Left lobe of liver (tissue), 2 donors: ENCODE results near the gene PPP4R4. TPM values are rescaled to one million over a fixed set of nuclear protein-coding genes. Genes with fewer than 3 reads are reported as not detected.

Experiments
- ATAC-seq: fragments of 200-7000 bp; cut with Tn5 transposase; one replicate; pipeline ENCODE4 v1.9.1; 2020; ENCODE audit warnings: mild to moderate bottlenecking, moderate library complexity
- DNase-seq: peaks from one replicate; pipeline ENCODE4 v3.0.0-alpha.2; 2020; ENCODE audit warnings: low spot score
- total RNA-seq: library from RNA; stranded (reverse); gene quantifications from one replicate; pipeline ENCODE4 v1.2.1, GENCODE V29; 2021
- donor health status: DM: no; HTN: no; CAD: no; lungs with moderate emphysema.
- donor health status: DM: no; HTN: yes; CAD: no.

The PPP4R4 gene, protein sequence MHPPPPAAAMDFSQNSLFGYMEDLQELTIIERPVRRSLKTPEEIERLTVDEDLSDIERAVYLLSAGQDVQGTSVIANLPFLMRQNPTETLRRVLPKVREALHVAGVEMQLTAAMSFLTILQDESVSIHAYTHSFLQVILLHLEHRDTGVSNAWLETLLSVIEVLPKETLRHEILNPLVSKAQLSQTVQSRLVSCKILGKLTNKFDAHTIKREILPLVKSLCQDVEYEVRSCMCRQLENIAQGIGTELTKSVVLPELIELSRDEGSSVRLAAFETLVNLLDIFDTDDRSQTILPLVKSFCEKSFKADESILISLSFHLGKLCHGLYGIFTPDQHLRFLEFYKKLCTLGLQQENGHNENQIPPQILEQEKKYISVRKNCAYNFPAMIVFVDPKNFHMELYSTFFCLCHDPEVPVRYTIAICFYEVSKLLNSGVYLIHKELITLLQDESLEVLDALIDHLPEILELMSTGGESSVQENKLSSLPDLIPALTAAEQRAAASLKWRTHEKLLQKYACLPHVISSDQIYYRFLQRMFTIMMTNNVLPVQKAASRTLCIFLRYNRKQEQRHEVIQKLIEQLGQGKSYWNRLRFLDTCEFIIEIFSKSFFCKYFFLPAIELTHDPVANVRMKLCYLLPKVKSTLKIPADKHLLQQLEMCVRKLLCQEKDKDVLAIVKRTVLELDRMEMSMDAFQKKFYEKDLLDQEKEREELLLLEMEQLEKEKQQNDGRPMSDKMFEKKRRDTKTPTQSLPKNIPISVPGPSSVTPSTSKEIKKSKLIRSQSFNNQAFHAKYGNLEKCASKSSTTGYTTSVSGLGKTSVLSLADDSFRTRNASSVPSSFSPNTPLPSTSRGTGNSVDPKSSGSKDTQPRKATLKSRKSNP
- total RNA-seq: 0.28 TPM

DNA sequence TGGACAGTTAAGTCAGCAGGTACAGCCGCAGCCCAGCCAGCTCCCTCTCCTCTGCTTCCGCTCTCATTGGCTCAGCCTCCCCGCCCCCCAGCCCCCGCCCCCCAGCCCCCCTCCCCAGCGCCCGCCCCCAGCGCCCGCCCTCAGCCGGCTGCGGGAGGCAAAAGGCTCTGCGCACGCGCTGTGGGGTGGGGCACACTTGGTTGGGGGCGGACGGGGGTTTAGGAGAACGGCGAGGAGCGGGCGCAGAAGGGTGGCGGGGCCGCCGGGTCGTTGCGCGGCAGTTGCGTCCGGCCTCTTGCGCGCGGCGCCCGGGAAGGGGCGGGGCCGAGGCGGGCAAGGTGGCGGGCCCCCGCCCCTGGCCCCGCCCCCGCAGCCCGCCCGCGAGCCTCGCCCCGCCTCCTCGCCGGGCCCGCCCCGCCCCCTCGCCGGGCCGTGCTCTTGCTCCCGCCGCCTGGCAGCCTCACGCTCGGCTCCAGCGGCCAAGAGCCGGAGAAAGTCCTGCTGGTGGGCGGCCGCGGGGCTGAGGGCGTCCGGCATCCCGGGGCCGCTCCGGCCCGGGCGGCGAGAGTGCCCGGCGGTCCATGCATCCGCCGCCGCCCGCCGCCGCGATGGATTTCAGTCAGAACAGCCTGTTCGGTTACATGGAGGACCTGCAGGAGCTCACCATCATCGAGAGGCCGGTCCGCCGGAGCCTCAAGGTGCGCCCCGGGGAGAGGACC is at the start of gene PPP4R4:
Gene PPP4R4, plus strand, starts transcription at position 438 of the 719 bp plus-strand sequence. Its CDS starts 144 bp downstream, at position 582.
- peak; percentile 96 for ATAC-seq
- DNase-seq: peak; percentile 85

DNA sequence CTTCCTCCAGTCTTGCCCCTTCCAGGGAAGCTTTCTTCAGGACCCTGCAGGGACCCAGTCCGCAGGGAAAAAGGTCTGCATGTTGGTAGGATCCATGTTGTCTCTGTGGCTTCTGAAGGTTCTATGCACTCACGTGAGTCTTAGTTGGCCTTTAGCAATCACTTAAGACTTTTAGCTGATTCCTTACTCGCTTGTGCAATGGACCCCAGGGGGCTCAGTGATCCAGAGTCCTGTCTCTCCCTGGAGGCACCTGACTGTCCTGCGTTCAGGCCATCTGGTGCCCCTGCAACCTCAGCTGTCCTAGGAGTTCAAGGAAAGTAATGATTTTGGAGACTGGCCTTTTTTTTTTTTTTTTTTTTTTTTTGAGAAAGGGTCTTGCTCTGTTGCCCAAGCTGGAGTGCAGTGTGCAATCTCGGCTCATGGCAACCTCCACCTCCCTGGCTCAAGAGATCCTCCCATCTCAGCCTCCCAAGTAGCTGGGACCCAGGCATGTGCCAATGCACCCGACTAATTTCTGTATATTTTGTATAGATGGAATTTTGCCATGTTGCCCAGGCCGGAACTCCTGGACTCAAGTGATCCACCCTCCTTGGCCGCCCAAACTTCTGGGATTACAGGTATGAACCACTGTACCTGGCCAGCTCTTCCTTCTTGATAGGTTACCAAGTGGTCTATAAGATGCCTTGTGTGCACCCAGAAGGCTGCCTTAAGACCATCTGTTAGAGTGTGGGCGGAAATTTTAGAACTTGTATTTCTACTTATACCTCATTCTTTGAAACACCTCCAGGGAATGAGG is 49.3 kb upstream of the PPP4R4 start:
- DNase-seq (peak; percentile 8), ATAC-seq (no peak)

DNA sequence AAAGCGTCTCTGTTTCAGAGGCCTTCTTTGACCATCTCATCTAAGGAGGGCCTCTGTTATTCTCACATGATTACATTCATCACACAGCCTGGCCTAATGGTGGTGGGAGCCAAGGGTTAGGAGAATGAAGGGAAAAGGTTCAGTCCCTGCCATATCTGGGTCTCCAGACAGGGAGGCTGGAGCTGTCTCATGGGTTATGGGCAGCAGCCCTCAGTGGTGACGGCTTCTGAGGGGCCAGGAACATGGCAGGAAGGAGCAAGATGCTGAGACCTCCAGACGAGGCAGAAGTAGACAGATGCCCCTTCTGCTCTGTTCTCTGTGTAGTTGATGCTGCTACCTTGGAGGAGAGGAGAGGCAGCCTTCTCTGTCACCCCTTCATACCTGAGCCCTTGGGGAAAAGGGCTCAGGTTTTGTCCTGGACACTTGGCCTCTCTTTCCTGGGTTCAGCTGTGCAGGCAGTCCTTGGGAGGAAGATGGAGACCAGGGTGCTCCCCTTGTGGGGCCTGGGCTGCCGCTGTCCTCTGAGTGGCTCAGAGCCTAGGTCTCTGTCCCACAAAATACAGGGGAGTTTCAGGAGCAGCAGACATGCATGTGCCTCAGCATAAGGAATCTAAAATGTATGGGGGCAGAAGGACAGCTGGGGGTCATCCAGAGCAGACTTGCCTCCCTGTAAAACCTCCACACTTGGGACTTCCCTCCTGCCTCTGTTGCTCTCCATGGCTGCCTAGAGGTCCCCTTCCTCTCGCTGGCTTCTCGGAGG is 48.3 kb upstream of the PPP4R4 start:
- ATAC-seq: no peak

DNA sequence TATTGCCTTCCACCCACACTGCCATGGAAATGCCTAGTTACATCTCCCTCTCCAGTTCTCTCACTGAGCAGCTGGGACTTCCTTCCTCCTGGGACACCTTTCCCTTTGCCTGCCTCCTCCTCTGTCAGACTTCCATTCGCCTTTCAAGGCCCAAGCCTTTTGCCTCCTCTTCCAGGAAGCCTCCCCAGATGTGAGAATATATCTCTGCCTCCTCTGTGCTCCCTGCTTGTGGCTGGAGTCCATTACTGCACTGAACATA is 47.8 kb upstream of the PPP4R4 start:
- no peak for ATAC-seq
- DNase-seq: no peak

More for the DNA sequence above, 48.3 kb upstream of the PPP4R4 start:
- DNase-seq: peak; percentile 30

DNA sequence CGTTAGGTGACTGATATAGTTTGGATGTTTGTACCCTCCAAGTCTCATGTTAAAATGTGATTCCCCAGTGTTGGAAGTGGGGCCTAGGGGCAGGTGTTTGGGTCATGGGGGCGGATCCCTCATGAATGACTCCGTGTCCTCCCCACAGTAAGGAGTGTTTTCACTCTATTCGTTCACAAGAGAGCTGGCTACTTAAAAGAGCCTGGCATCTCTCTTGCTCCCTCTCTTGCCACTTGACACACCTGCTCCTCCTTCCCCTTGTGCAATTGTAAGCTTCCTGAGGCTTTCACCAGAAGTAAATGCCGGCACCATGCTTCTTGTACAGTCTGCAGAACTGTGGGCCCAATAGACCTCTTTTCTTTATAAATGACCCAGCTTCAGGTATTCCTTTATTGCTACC is 47.3 kb upstream of the PPP4R4 start:
- DNase-seq: no peak
- no peak for ATAC-seq

DNA sequence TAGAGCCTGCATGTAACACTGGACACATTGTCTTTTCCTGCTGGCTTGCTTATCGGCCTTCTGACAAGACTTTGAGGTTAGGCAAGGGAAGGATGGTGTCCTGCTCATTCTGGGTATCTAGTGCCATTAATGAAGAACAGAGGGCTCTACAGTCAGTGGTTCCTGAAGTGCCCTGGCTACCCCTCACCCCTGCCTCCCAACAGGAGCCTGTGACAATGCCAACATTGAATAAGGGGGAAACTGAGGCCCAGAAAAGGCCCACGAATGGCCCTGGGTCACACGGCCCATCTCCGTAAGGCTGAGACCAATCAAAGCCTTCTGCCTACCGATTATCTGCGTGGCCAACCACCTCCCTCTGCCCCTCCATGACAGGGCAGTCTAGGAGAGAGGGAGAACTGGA is 46.8 kb upstream of the PPP4R4 start:
- DNase-seq: peak; percentile 23

DNA sequence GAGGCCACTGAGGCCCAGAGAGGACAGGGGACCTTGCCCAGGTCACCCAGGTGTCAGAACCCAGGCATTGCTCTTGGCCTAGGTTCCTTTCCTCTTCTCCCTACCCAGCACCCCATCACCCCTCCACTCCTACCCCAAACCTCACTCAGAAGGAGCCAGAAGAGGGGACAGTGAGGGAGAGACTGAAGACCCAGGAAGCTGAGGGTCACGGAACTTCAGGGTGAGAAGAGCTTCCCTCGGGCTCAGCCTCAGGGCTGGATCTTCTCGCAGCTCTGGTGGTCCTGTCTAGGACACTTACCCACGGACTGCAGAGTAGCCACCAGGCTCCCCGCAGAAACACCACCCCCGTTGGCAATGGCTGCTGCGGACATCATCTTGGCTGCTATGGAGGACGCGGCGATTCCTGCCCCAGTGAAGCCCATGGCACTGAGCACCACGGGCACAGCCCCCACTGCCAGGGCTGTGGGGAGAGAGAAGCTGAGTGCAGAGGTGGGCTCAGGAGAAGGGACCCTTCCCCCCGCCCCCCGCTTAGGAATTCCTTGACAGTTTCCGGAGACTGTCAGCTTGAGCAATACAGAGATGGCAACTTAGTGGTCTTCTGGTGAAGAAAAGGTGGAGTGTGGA is 45.8 kb upstream of the PPP4R4 start:
- DNase-seq: peak; percentile 34
- ATAC-seq: no peak

More for the DNA sequence above, 46.8 kb upstream of the PPP4R4 start:
- no peak for ATAC-seq

DNA sequence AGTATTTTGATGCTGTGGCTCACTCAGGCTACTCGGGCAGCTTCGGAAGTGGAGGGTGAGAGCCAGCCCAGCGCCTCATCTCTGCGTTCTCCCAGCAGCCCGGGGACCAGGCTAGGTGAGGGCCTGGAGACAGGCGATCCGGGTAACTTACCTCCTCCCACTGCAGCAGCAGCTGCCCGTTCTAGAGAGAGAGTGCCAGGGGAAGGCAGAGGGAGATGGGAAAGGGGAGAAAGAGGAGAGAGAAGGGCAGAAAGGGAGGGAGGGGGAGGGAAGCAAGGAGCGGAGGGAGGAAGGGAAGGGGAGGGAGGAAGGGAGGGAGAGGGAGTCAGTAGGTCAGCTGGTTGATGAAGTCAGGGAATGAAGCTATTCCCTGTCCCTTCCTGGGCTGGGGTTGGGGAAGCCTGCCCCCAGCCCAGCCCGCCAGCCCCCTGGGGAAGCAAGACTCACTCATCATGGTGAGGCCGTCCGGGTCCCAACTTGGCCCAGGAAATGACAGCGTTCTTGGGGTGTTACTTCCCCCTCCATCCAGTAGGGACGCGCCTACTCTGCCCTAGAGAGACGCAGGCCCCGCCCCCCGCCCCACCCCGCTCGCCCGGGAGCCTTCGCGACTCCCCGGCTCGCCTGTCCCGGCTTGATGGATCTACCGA is 44.9 kb upstream of the PPP4R4 start, which contains the start of gene IFI27L2:
Gene IFI27L2, minus strand, starts transcription at position 494 of the 647 bp plus-strand sequence. Its CDS starts 40 bp downstream, at position 454.
- peak; percentile 44 for DNase-seq
- peak; percentile 71 for ATAC-seq

DNA sequence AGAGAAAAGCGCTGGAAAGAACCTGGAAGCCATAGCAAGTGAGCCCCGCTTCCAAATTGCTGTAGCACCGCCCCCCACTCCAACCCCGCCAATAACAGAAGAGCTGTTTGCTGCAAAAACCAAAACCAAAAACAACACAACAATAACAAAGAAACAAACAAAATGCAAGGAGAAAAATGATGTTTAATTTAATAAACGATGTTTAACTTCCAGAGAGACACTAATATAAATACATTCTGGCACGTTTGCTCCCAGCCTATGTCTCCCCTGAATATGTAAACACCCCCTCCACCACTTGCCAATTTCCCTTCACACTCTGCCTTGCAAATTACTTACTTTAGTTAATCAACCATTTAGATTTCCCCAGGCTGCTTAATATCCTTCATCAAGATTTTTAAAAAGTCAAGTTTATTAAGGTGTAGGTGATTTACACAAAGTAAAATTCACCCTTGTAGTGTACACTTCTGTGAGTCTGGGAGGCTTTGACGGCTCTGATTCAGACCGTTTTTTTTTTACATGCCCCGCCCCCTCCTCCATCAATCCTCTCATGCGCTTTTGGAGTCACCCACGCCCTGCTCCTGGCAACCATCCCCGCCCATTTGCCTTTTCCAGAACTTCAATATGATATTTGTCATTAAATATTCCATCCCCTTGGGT is 44.2 kb upstream of the PPP4R4 start:
- DNase-seq: peak; percentile 39
- no peak for ATAC-seq

DNA sequence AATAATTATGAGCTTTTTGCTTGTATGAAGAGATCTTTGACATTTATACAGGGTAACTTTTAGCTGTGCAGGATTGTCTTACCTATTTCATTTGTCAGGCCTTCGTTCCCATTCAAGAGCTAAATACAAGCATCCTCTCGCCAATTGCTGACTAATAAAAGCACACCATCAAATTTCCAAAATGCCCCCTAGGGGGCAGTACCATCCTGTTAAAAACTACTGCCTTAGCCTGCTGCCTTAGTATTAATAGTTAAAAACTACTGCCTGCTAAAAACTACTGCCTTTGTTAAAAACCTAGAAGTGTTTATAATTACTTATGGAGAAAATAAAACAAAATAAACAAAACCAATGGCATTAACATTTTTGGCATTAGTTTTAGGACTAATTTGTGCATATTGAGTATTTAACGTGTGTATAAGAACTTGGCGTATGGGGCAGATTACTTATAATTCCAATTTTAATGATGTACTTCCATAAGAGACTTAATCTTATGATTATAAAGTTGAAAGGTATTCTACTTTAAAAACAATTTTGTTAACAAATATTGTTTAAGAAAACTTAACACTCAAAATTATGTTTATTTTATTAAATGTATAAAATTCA is 41.7 kb upstream of the PPP4R4 start:
- peak; percentile 73 for ATAC-seq
- no peak for DNase-seq

DNA sequence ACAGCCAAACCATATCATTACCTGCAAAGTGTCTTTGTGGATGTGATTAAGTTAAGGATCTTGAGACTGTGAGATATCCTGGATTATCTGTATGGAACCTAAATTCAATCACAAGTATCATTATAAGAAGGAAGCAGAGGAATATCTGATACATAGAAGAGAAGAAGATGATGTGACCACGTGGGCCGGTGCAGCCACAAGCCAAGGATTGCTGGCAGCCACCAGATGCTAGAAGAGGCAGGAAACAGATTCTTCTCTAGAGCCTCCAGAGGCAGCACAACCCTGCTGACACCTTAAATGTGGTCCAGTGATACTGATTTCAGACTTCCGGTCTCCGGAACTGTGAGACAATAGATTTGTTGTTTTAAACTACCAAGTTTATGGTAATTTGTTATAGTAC is 38.6 kb upstream of the PPP4R4 start:
- DNase-seq: no peak
- ATAC-seq: no peak

DNA sequence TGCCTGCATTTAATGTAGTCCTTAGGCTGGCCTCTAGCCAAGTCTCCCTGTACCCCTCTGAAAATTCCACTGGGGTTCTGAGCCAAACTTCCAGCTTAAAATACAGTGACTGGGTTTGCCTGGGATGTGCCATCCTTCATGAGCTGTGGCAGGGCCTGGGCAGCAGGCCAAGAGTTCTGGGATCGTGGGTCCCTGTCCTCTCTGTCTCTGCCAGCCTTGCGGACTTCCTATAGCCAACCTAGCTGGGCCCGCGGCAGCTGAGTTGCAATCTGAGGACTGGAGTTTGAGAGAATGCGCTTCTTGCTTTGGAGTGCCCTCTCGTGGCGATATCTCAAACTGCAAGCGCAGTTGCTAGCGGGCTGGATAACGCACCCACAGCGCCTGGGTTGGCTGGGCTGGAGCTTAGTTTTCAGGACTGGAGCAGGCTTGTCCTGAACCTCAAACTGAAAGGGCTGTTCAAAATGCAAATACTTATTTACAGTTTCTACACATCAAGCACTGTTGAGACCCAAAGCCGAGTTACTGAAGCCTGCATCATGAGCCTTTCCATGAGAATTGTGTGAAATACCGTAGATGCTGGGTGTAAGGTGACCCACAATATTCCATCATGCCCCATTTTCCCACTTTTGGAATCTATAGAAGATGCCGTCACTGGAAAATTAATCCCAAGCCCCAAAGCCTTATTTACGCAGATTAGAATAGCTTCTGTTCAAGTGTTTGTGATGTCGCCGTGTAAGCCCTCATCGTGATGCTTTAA is 37.4 kb upstream of the PPP4R4 start:
- ATAC-seq (peak; percentile 100), DNase-seq (peak; percentile 87)

DNA sequence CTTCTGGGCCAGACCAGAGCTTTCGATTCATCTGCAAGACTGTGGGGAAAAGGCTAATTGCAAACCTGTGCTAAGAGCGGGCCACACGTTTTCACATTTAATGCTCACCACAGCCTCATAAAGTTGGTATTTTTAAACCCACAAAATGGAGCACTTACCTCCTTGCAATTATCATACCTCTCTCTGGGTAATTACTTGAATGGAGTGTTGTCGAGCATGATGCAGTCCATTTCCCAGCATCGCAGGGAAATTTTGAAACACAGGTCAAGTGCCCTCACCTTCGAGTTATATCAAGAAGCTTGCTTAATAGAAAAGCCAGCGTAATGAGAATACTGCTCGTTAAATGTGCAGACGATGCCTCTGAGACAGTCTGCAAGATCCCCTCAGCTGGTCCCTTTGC is 35.9 kb upstream of the PPP4R4 start:
- no peak for DNase-seq
- no peak for ATAC-seq

DNA sequence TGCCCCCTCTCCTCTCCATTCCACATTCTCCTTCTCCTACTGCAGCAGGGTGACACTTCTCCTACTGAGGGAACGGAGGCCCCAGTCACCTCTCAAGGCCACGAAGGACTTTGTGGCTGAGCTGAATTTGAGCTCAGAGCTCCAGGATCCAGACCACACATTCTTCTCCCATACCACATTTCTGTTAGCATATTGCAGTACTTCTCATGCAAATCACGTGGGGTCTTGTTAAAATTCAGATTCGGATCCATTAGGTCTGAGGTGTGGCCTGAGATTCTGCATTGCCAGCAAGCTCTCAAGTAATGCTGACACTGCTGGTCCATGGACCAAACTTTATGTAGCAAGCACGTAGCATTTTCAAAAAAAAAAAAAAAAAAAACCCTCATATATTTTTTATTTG is 35.1 kb upstream of the PPP4R4 start:
- DNase-seq (no peak), ATAC-seq (no peak)

DNA sequence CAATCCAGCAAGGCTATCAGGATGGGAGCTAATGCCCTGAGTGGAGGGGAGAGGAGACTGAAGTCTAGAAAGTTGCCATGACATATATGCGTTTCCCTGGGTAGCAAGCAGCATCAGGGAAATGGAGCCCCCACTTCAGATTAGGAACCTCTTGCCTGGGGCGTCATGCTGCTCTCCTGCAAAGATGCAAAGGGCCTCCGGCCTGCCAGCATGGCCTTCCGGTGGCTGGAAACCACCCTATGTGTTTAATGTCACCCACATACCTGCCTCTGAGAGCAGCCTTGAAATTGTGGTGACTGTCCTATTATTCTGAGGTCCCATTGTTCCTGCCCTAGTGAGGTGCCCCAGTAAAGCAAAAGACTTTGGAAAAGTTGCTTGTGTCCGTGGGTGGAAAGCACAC is 34.7 kb upstream of the PPP4R4 start:
- DNase-seq (no peak), ATAC-seq (no peak)

DNA sequence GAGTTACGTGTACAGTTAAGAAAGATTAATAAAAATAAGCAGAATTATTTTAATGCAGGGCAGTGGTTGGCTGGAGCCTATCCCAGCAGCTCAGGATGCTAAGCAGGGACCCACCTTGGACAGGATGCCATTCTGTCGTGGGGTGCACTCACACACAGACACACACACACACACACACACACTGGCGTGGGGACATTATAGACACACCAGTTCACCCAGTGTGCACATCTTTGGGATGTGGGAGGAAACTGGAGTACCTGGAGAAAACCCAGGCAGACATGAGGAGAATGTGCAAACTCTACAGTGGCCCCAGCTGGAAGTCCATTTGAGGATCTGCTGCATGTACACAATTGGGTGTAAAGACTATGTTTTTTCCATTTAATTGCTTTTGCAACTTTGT is 31.9 kb upstream of the PPP4R4 start:
- no peak for DNase-seq
- ATAC-seq: no peak

DNA sequence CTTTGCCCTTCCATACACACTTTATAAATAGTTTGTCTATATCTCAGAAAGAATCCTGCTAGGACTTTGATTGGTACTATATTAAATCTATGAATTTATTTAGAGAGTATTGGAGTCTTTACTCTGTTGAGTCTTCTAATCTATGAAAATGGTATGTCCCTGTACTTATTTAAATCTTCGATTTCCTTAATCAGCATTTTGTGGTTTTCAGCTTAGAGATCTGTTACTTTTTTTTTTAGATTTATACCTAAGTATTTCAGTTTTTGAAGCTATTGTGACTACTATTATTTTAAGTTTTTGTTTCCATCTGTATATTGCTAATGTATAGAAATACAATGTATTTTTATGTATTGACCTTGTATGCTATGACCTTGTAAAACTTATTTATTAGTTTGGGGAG is 31.3 kb upstream of the PPP4R4 start:
- ATAC-seq: no peak

More for the DNA sequence above, 31.3 kb upstream of the PPP4R4 start:
- no peak for DNase-seq
